Measurements from ENCODE around the gene GADL1. TPM values are rescaled to one million over a fixed set of nuclear protein-coding genes. Genes with fewer than 3 reads are reported as not detected.

GADL1 gene
- total RNA-seq, 1 donor from 2014 or later: 3.1 TPM

GRCh38 chr3:30702828-30703397 is 191.5 kb downstream of the GADL1 start:
- TF ChIP-seq, protein P1, sequence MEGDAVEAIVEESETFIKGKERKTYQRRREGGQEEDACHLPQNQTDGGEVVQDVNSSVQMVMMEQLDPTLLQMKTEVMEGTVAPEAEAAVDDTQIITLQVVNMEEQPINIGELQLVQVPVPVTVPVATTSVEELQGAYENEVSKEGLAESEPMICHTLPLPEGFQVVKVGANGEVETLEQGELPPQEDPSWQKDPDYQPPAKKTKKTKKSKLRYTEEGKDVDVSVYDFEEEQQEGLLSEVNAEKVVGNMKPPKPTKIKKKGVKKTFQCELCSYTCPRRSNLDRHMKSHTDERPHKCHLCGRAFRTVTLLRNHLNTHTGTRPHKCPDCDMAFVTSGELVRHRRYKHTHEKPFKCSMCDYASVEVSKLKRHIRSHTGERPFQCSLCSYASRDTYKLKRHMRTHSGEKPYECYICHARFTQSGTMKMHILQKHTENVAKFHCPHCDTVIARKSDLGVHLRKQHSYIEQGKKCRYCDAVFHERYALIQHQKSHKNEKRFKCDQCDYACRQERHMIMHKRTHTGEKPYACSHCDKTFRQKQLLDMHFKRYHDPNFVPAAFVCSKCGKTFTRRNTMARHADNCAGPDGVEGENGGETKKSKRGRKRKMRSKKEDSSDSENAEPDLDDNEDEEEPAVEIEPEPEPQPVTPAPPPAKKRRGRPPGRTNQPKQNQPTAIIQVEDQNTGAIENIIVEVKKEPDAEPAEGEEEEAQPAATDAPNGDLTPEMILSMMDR (conservative IDR thresholded peaks at IDR 0.05): no peak
- no peak for DNase-seq (ENCODE audit: extremely low spot score, unreplicated experiment)
- no peaks in the 10 kb centered on the region for H3K4me1 Mint-ChIP-seq (ENCODE audit: unreplicated experiment)
- peaks cover 7% of the 10 kb centered on the region for H3K36me3 Mint-ChIP-seq
- H3K9me3 Mint-ChIP-seq: peaks cover 25% of the 10 kb centered on the region
- H3K4me3 Mint-ChIP-seq: no peak overlapping the region
- H3K27ac Mint-ChIP-seq: no peak overlapping the region
- H3K27me3 Mint-ChIP-seq: no peaks in the 10 kb centered on the region

- Mint-ChIP-seq H3K27me3 (no peaks in the 10 kb centered on the region), H3K36me3 (peaks cover 10% of the 10 kb centered on the region), H3K9me3 (peaks cover 25% of the 10 kb centered on the region), H3K4me1 (ENCODE audit: unreplicated experiment) (no peaks in the 10 kb centered on the region), H3K27ac (no peak overlapping the region), H3K4me3 (no peak overlapping the region)
- TF ChIP-seq, protein P1 (conservative IDR thresholded peaks at IDR 0.05): no peak
- DNase-seq (ENCODE audit: extremely low spot score, unreplicated experiment): no peak
These were observed 192.2 kb downstream of the GADL1 start for GRCh38 chr3:30702038-30702827.

GRCh38 chr3:30700702-30701321 is 193.6 kb downstream of the GADL1 start:
- peaks cover 10% of the 10 kb centered on the region for H3K36me3 Mint-ChIP-seq

GRCh38 chr3:30699927-30700326 is 194.5 kb downstream of the GADL1 start:
- Mint-ChIP-seq H3K4me1 (ENCODE audit: unreplicated experiment) (no peaks in the 10 kb centered on the region), H3K27ac (no peak overlapping the region), H3K36me3 (peaks cover 16% of the 10 kb centered on the region), H3K4me3 (no peak overlapping the region), H3K27me3 (no peaks in the 10 kb centered on the region), H3K9me3 (peaks cover 15% of the 10 kb centered on the region)
- TF ChIP-seq, protein P1 (conservative IDR thresholded peaks at IDR 0.05): no peak
- no peak for DNase-seq (ENCODE audit: extremely low spot score, unreplicated experiment)

More at GRCh38 chr3:30700702-30701321, 193.6 kb downstream of the GADL1 start:
- H3K4me3 Mint-ChIP-seq: no peak overlapping the region
- no peak for DNase-seq (ENCODE audit: extremely low spot score, unreplicated experiment)
- TF ChIP-seq, protein P1 (conservative IDR thresholded peaks at IDR 0.05): no peak
- H3K4me1 Mint-ChIP-seq (ENCODE audit: unreplicated experiment): no peaks in the 10 kb centered on the region
- H3K27ac Mint-ChIP-seq: no peak overlapping the region
- H3K9me3 Mint-ChIP-seq: peaks cover 17% of the 10 kb centered on the region
- H3K27me3 Mint-ChIP-seq: no peaks in the 10 kb centered on the region

GRCh38 chr3:30698549-30698948 is 195.9 kb downstream of the GADL1 start:
- no peak overlapping the region for H3K27ac Mint-ChIP-seq
- DNase-seq (ENCODE audit: extremely low spot score, unreplicated experiment): no peak
- H3K4me3 Mint-ChIP-seq: no peak overlapping the region
- TF ChIP-seq, protein P1 (conservative IDR thresholded peaks at IDR 0.05): no peak
- H3K36me3 Mint-ChIP-seq: peaks cover 16% of the 10 kb centered on the region
- peaks cover 14% of the 10 kb centered on the region for H3K9me3 Mint-ChIP-seq
- no peaks in the 10 kb centered on the region for H3K4me1 Mint-ChIP-seq (ENCODE audit: unreplicated experiment)
- H3K27me3 Mint-ChIP-seq: no peaks in the 10 kb centered on the region
